HG03520 (cell line): Measurements from ENCODE around the gene CCR2.

Source experiments
- ATAC-seq: cut with Tn5 transposase; IDR thresholded peaks from one replicate; pipeline ENCODE4 v1.9.1; 2021; ENCODE audit warnings: mild to moderate bottlenecking, moderate library complexity; ENCODE audit not compliant: unreplicated experiment

Gene CCR2

GRCh38 chr3:46354478-46354877 is 567 bp downstream of the CCR2 start:
- ATAC-seq: no peak

DNA sequence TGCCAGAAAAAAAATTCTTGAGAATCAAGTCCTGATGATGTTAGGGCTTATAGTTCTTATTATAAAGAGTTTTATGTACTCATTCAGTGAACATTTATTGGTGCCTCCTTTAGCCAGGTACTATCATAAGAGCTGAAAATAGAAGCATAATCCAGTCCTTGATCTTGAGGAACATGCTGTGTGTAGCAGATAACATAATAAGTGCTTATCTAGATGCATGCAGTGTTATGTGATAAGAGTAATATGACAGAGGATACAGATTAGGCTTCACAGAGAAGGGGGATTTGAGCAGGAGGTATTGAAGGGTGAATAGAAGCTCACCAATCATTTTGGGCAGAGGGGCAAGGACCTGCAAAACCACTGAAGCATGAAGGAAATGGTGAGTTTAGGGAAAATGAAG is 1.1 kb downstream of the CCR2 start:
- ATAC-seq: no peak

DNA sequence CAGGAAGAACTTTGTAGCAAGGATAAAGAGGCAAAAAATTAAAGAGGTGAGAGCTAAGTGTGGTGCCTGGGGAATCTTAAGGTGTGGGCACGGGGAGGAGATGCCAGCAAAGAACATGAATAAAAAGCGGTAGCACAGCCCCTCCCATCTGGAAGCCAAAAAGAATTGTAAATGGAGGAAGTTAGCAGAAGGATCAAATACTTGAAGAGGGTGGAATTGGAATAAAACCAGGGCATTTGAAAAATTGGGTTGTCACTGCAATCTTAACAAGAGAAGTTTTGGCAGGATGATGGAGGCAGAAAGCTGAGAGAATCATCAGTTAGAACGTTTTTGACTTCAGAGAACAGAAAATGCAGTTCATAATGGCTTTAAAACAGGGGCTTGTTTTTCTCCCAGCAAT is 2.4 kb downstream of the CCR2 start:
- no peak for ATAC-seq

GRCh38 chr3:46356909-46357308 is 3.0 kb downstream of the CCR2 start:
- ATAC-seq: no peak

GRCh38 chr3:46358466-46358865 is 4.6 kb downstream of the CCR2 start:
- no peak for ATAC-seq

GRCh38 chr3:46359733-46360493 is 6.0 kb downstream of the CCR2 start:
- ATAC-seq: peak; percentile 53

DNA sequence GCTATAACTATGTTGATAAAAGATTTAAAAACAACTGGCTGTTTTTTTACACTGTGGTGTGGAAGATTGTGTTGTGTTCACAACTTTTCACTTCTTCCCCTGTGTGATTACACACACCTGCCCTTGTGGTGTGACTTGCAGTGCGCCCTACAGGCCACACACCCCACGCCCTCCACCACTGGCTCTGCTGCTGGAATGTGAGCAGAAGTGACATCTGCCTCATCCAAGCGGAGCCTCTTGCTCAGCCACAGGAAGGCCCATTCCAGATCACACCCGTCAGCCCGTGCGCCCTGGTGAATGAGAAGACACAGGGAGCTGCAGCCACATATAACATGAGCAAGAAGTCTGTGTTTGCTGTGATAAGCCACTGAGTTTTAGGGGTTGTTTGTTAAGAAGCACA is 7.0 kb downstream of the CCR2 start:
- no peak for ATAC-seq

DNA sequence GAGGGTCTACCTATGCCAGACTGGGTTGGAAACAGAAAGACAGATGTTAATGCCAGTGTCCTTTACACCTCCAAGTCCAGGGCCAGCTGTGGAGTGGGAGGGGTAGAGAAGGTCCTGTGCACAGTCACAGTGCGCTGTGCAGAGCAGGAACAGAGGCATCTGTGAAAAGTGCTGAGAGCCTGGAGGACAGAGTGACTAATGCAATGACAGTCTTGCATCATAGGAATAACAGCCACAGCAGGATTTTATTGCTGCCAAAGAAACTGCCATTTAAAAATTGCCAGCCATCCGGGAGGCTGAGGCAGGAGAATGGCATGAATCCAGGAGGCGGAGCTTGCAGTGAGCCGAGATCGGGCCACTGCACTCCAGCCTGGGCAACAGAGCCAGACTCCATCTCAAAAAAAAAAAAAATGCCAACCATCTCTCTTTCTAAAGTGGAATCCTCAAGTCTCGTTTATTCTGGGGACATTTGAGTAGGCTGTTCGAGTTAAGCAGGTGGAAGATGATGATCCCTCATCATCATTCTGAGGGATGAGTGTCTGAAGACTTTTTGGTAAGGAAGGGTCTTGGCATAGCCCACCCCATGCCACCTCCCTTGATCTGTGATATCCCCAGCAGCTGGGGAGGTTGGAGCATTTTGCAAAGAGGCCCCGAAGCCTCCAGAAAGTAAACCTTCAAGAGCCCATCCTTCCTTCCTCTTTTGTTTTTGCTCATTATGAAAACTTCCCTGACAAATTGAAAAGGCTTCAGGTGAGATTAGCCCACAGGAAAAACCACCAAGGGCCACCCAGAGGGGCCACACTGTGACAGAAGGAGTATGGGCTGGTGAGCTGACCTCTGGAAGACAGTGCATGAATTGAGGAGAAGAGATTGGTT is 7.7 kb downstream of the CCR2 start:
- ATAC-seq: no peak

GRCh38 chr3:46365041-46365440 is 11.1 kb downstream of the CCR2 start:
- no peak for ATAC-seq

DNA sequence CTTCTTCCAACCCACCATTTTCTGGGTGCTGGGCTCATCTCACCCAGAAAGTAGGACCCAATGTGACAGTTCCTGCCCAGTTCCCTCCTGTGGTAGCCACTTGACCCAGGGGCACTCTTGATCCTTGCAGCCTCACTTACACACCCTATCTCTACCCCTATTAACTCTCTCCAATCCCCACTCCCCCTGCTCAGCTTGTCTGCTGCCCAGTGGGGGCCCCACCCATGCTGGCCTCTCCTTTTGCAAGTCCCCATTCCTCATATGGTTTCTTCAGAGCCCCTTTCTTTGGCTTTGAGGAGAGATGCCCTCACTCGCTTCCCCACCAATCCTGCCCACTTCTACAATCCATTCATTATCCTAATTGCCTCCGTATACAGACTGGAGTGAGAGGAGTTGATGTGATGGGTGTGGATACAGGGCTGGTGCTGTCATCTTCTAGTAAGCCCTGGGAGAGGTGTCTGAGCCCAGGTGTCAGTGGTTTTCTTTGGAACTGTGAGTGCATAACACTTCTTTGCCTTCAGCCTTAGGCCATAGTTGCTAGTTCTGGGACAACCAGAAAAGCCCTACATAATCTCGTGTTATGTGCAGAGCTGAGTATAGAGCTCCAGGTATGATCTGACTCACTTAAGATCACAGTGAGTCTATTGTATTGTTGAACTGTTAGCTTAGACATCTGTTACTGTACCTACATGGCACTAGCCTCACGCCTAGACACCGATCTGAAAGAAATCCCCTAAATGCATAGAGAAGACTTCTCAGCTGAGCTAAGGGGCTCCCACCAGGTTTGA is 12.0 kb downstream of the CCR2 start:
- ATAC-seq: no peak

DNA sequence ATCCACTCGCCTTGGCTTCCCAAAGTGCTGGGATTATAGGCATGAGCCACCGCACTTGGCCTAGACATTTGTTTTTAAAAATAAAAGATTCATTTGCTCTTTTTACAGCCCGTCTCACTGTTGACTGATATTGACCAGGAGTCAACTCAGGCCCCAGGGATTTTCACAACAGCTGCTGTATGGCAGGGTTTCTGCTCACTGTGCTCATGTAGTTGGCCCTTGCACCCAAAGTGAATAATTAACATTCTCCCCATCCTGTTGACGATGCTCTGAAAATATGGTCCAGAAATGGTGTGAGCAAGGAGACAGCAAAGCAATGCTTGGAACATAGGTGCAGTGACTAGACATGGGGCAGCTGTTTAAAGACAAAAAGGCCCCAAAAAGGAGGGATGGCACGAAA is 13.9 kb downstream of the CCR2 start:
- ATAC-seq: no peak

DNA sequence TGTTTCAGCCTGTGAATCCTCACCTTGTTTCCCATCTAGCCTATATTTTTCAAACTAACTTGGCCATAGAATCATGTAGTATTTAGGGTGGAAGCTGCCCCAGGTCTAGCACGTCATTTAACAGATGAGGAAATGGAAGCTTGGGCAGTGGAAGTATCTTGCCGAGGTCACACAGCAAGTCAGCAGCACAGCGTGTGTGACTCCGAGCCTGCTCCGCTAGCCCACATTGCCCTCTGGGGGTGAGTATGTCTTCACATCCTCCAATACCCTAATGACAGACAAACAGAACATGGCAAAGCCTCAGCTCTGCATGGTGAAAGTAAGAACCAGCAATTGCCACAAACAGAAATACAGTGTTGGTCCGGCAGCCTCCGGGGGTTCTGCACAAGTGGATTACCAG is 14.7 kb downstream of the CCR2 start:
- peak; percentile 63 for ATAC-seq

- no peak for ATAC-seq
Measured at GRCh38 chr3:46369151-46369550, 15.2 kb downstream of the CCR2 start.

GRCh38 chr3:46369675-46370132 is 15.8 kb downstream of the CCR2 start:
- ATAC-seq: no peak

DNA sequence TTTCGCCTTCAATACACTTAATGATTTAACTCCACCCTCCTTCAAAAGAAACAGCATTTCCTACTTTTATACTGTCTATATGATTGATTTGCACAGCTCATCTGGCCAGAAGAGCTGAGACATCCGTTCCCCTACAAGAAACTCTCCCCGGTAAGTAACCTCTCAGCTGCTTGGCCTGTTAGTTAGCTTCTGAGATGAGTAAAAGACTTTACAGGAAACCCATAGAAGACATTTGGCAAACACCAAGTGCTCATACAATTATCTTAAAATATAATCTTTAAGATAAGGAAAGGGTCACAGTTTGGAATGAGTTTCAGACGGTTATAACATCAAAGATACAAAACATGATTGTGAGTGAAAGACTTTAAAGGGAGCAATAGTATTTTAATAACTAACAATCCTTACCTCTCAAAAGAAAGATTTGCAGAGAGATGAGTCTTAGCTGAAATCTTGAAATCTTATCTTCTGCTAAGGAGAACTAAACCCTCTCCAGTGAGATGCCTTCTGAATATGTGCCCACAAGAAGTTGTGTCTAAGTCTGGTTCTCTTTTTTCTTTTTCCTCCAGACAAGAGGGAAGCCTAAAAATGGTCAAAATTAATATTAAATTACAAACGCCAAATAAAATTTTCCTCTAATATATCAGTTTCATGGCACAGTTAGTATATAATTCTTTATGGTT is 17.1 kb downstream of the CCR2 start, which contains the start of gene CCR5:
TSS of gene CCR5 (plus strand) at position 108 of the 680 bp plus-strand sequence. CDS start 1,957 bp downstream, outside the sequence.
- ATAC-seq: no peak

GRCh38 chr3:46371519-46372340 is 17.8 kb downstream of the CCR2 start:
- ATAC-seq: no peak

DNA sequence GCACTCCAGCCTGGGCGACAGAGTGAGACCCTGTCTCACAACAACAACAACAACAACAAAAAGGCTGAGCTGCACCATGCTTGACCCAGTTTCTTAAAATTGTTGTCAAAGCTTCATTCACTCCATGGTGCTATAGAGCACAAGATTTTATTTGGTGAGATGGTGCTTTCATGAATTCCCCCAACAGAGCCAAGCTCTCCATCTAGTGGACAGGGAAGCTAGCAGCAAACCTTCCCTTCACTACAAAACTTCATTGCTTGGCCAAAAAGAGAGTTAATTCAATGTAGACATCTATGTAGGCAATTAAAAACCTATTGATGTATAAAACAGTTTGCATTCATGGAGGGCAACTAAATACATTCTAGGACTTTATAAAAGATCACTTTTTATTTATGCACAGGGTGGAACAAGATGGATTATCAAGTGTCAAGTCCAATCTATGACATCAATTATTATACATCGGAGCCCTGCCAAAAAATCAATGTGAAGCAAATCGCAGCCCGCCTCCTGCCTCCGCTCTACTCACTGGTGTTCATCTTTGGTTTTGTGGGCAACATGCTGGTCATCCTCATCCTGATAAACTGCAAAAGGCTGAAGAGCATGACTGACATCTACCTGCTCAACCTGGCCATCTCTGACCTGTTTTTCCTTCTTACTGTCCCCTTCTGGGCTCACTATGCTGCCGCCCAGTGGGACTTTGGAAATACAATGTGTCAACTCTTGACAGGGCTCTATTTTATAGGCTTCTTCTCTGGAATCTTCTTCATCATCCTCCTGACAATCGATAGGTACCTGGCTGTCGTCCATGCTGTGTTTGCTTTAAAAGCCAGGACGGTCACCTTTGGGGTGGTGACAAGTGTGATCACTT is 18.8 kb downstream of the CCR2 start:
- ATAC-seq: no peak

DNA sequence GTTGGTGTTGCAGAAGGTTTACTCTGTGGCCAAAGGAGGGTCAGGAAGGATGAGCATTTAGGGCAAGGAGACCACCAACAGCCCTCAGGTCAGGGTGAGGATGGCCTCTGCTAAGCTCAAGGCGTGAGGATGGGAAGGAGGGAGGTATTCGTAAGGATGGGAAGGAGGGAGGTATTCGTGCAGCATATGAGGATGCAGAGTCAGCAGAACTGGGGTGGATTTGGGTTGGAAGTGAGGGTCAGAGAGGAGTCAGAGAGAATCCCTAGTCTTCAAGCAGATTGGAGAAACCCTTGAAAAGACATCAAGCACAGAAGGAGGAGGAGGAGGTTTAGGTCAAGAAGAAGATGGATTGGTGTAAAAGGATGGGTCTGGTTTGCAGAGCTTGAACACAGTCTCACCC is 20.8 kb downstream of the CCR2 start:
- no peak for ATAC-seq

GRCh38 chr3:46375218-46375617 is 21.3 kb downstream of the CCR2 start:
- ATAC-seq: no peak
